Stomach (tissue), 4 donors: ENCODE measurements around the gene AATK.

Source experiments
- EP300 ChIP-seq: sonication (generic); formaldehyde crosslinking; IDR thresholded peaks from one replicate; pipeline ENCODE4 v1.6.1; 2017; ENCODE audit warnings: antibody characterized with exemption
- POLR2A ChIP-seq, 4 donors: fragments of 450-650 bp; IDR thresholded peaks; one replicate each; pipeline ENCODE4 v1.6.1; 2016; ENCODE audit warnings: antibody characterized with exemption in 4 of 4, control low read depth in 2 of 4, mild to moderate bottlenecking in 1 of 4, moderate library complexity in 1 of 4
- TF ChIP-seq, protein P1 (sequence below), 7 experiments: fragments of 450-650 bp in 4 of 7; fragments of 200-600 bp in 3 of 7; sonication (generic) in 3 of 7; IDR thresholded peaks; one replicate each; pipeline ENCODE4 v1.5.1; 2016 to 2019; ENCODE audit warnings: antibody characterized with exemption in 7 of 7, control low read depth in 2 of 7, mild to moderate bottlenecking in 1 of 7

DNA sequence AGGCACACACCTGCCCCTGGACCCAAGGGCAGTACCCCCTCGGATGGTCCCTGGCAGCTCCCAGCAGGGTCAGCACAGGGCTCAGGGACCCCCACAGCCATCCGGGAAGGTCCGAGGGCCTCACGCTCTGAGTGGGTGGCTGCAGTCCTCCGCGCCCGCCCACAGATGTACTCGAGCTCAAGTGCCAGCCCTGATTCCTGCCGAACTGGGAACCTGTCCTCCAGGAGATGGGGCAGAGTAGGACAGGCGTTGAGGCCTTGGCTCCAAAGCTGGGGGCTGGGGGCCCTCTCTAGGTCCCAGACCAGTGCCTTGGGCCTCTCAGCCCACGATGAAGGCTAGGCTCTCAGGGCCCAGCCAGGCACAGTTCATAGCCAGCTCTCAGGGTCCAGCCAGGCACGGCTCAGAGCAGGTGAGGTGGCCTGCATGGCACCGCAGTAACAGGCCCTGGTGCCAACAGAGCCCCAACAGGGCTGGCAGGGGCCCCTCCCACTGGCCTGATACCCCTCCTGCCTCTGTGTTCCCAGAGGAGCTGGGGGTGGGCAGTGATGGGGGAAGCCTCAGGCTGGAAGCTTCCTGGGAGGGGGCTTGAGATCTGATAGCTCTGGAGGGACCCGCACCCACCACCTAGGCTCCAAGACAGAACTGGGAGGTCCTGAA is 36.2 kb downstream of the AATK start:
- TF ChIP-seq, protein P1, sequence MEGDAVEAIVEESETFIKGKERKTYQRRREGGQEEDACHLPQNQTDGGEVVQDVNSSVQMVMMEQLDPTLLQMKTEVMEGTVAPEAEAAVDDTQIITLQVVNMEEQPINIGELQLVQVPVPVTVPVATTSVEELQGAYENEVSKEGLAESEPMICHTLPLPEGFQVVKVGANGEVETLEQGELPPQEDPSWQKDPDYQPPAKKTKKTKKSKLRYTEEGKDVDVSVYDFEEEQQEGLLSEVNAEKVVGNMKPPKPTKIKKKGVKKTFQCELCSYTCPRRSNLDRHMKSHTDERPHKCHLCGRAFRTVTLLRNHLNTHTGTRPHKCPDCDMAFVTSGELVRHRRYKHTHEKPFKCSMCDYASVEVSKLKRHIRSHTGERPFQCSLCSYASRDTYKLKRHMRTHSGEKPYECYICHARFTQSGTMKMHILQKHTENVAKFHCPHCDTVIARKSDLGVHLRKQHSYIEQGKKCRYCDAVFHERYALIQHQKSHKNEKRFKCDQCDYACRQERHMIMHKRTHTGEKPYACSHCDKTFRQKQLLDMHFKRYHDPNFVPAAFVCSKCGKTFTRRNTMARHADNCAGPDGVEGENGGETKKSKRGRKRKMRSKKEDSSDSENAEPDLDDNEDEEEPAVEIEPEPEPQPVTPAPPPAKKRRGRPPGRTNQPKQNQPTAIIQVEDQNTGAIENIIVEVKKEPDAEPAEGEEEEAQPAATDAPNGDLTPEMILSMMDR (IDR thresholded peaks at IDR 0.05) = no peak
- no peak for TF ChIP-seq POLR2A (IDR thresholded peaks at IDR 0.05)
- TF ChIP-seq EP300 = no peak
